HCT116 (cell line): ENCODE measurements around the gene CSTPP1. TPM values are rescaled to one million over a fixed set of nuclear protein-coding genes. Genes with fewer than 3 reads are reported as not detected.

Source experiments
- ATAC-seq: fragments of 200-7000 bp; cut with Tn5 transposase; 2 replicates; pipeline ENCODE4 v1.9.1; 2020; ENCODE audit warnings: mild to moderate bottlenecking, moderate library complexity
- BruUV-seq: library from RNA; stranded (reverse); fragments of 400-500 nt; replicated peaks from 2 replicates; lab custom pipeline; 2021; lab: Mats Ljungman, UMichigan
- CTCF ChIA-PET: fragments of 300-600 bp; sonication (Branson Sonifier 250); formaldehyde crosslinking; loops from one replicate; lab custom pipeline; 2021; ENCODE audit warnings: antibody characterized with exemption; lab: Charles Lee
- POLR2A ChIA-PET: fragments of 300-600, 350-600 bp; sonication (Branson Sonifier 250); formaldehyde crosslinking; loops from one replicate; lab custom pipeline; 2021; ENCODE audit warnings: antibody characterized with exemption; lab: Charles Lee
- RAD21 ChIA-PET, 2 experiments: fragments of 300-600 bp; sonication (Branson Sonifier 250); formaldehyde crosslinking; loops; one replicate each; lab custom pipeline; 2023; ENCODE audit warnings: low total read pairs in 2 of 2; ENCODE audit not compliant: uncharacterized antibody in 2 of 2, unreplicated experiment in 2 of 2, low non-redundant PET in 1 of 2; lab: Charles Lee
- DNase-seq: peaks from one replicate; pipeline ENCODE4 v3.0.0-alpha.2; 2010; ENCODE audit warnings: low read depth, low spot score
- H2AFZ ChIP-seq: fragments of 200-600 bp; shearing (Covaris generic), sonication (generic); 2 replicates; pipeline ENCODE4 v1.6.1; 2017; ENCODE audit warnings: low read depth, mixed run types, mixed read lengths, antibody characterized with exemption, low read length; ENCODE audit not compliant: poor library complexity, severe bottlenecking
- H3K27ac ChIP-seq: 2 replicates; pipeline ENCODE4 v1.5.1; 2012; ENCODE audit warnings: low read depth, low read length
- H3K27me3 ChIP-seq: fragments of 200-600 bp; sonication (generic); 2 replicates; pipeline ENCODE4 v1.6.1; 2016; ENCODE audit warnings: mixed run types, low read length, mixed read lengths; ENCODE audit not compliant: insufficient read depth
- H3K36me3 ChIP-seq, 2 experiments: fragments of 200-500 bp in 1 of 2; fragments of 200-600 bp in 1 of 2; sonication (Bioruptor generic) in 1 of 2; sonication (generic) in 1 of 2; 2 replicates each; pipeline versions ENCODE4 v1.5.1 to v1.6.1; 2014 to 2016; ENCODE audit warnings: low read length in 2 of 2, inconsistent platforms in 1 of 2, mixed read lengths in 1 of 2, mixed run types in 1 of 2; ENCODE audit not compliant: insufficient read depth in 2 of 2, control insufficient read depth in 1 of 2
- H3K4me1 ChIP-seq, 2 experiments: fragments of 200-600 bp in 1 of 2; sonication (generic) in 1 of 2; 2 replicates each; pipeline versions ENCODE4 v1.5.1 to v1.6.1; 2012 to 2017; ENCODE audit warnings: low read length in 2 of 2, inconsistent platforms in 1 of 2, mild to moderate bottlenecking in 1 of 2, mixed read lengths in 1 of 2, mixed run types in 1 of 2, moderate library complexity in 1 of 2; ENCODE audit not compliant: insufficient read depth in 2 of 2, control insufficient read depth in 1 of 2
- H3K4me2 ChIP-seq: fragments of 200-600 bp; sonication (generic); 2 replicates; pipeline ENCODE4 v1.6.1; 2017; ENCODE audit warnings: mixed run types, low read length, mixed read lengths
- H3K4me3 ChIP-seq, 2 experiments: fragments of 200-600 bp in 1 of 2; sonication (generic) in 1 of 2; replicated peaks in 1 of 2; 2 replicates each; pipeline ENCODE4 v1.5.1; 2011 to 2016; ENCODE audit warnings: low read length in 2 of 2, control low read depth in 1 of 2, low read depth in 1 of 2, mild to moderate bottlenecking in 1 of 2, mixed read lengths in 1 of 2, mixed run types in 1 of 2
- H3K79me2 ChIP-seq: fragments of 200-600 bp; sonication (generic); 2 replicates; pipeline ENCODE4 v1.6.1; 2017; ENCODE audit warnings: mild to moderate bottlenecking, mixed run types, low read length, moderate library complexity, mixed read lengths; ENCODE audit not compliant: insufficient read depth
- H3K9ac ChIP-seq: fragments of 200-600 bp; sonication (generic); 2 replicates; pipeline ENCODE4 v1.6.1; 2016; ENCODE audit warnings: low read length, mixed read lengths
- H3K9me2 ChIP-seq: fragments of 200-600 bp; sonication (generic), shearing (Covaris generic); 2 replicates; pipeline ENCODE4 v1.6.1; 2017; ENCODE audit warnings: mixed run types, mild to moderate bottlenecking, moderate library complexity; ENCODE audit not compliant: insufficient read depth
- H3K9me3 ChIP-seq, 2 experiments: fragments of 200-500 bp in 1 of 2; fragments of 200-600 bp in 1 of 2; sonication (Bioruptor generic) in 1 of 2; sonication (generic) in 1 of 2; 2 replicates each; pipeline ENCODE4 v1.6.1; 2014 to 2017; ENCODE audit warnings: low read length in 2 of 2, mixed read lengths in 2 of 2, inconsistent platforms in 1 of 2, low read depth in 1 of 2, mild to moderate bottlenecking in 1 of 2, mixed run types in 1 of 2, moderate library complexity in 1 of 2; ENCODE audit not compliant: control insufficient read depth in 1 of 2, insufficient read depth in 1 of 2
- H4K20me1 ChIP-seq: fragments of 200-600 bp; sonication (generic), shearing (Covaris generic); 2 replicates; pipeline ENCODE4 v1.6.1; 2017; ENCODE audit warnings: mixed run types, mild to moderate bottlenecking, moderate library complexity; ENCODE audit not compliant: insufficient read depth
- CBX3 ChIP-seq: IDR thresholded peaks from 2 replicates; pipeline ENCODE4 v1.6.1; 2012; ENCODE audit warnings: low read depth
- CEBPB ChIP-seq: IDR thresholded peaks from 2 replicates; pipeline ENCODE4 v1.6.1; 2012; ENCODE audit warnings: low read depth
- EZH2 ChIP-seq: fragments of 200-600 bp; sonication (generic); IDR thresholded peaks from 2 replicates; pipeline ENCODE4 v1.6.1; 2017; ENCODE audit warnings: antibody characterized with exemption, mixed run types
- JUND ChIP-seq: IDR thresholded peaks from 2 replicates; pipeline ENCODE4 v1.6.1; 2012
- POLR2A ChIP-seq: IDR thresholded peaks from 2 replicates; pipeline ENCODE4 v1.7.0; 2011; ENCODE audit warnings: borderline replicate concordance; ENCODE audit not compliant: insufficient read depth, insufficient read length; ENCODE audit errors: extremely low read depth
- RAD21 ChIP-seq: IDR thresholded peaks from 2 replicates; pipeline ENCODE4 v1.6.1; 2012; ENCODE audit warnings: low read depth, mild to moderate bottlenecking
- SRF ChIP-seq: IDR thresholded peaks from 2 replicates; pipeline ENCODE4 v1.6.1; 2012; ENCODE audit warnings: low read depth
- TCF7L2 ChIP-seq: IDR thresholded peaks from 2 replicates; pipeline ENCODE4 v1.7.0; 2011; ENCODE audit warnings: borderline replicate concordance, inconsistent platforms; ENCODE audit not compliant: insufficient read depth, insufficient read length; ENCODE audit errors: extremely low read depth
- YY1 ChIP-seq: IDR thresholded peaks from 2 replicates; pipeline ENCODE4 v1.6.1; 2011; ENCODE audit warnings: low read length, low read depth, moderate library complexity, mild to moderate bottlenecking; ENCODE audit not compliant: insufficient replicate concordance; ENCODE audit errors: extremely low read depth
- ZFX ChIP-seq: fragments of 450-650 bp; IDR thresholded peaks from 2 replicates; pipeline ENCODE4 v1.6.1; 2017
- ZNF274 ChIP-seq: fragments of 200-500 bp; sonication (Bioruptor generic); IDR thresholded peaks from 2 replicates; pipeline ENCODE4 v1.6.1; 2014; ENCODE audit warnings: mild to moderate bottlenecking, low read depth, low read length, inconsistent platforms
- intact Hi-C: fragments of 100-400 bp; cut with micrococcal nuclease; formaldehyde crosslinking; loops from 2 replicates; pipeline ENCODE4 v1.10.0; 2022
- total RNA-seq: library from RNA; stranded (reverse); gene quantifications from one replicate; pipeline ENCODE4 v1.2.1, GENCODE V29; 2021; ENCODE audit not compliant: unreplicated experiment
- TF ChIP-seq, protein P1 (sequence below): IDR thresholded peaks from 2 replicates; pipeline ENCODE4 v1.6.1; 2012
- TF ChIP-seq, protein P2 (sequence below), 3 experiments: fragments of 200-600 bp in 1 of 3; sonication (generic) in 1 of 3; IDR thresholded peaks in 2 of 3; conservative IDR thresholded peaks in 1 of 3; 2 replicates each; pipeline ENCODE4 v1.5.1; 2012 to 2017; ENCODE audit warnings: low read depth in 2 of 3, low read length in 2 of 3, antibody characterized with exemption in 1 of 3, borderline replicate concordance in 1 of 3, control low read depth in 1 of 3, mild to moderate bottlenecking in 1 of 3, mixed read lengths in 1 of 3, mixed run types in 1 of 3, moderate library complexity in 1 of 3; ENCODE audit not compliant: insufficient read depth in 1 of 3

Gene CSTPP1
- total RNA-seq, 1 experiment from 2014 or later = 24.7 TPM

DNA sequence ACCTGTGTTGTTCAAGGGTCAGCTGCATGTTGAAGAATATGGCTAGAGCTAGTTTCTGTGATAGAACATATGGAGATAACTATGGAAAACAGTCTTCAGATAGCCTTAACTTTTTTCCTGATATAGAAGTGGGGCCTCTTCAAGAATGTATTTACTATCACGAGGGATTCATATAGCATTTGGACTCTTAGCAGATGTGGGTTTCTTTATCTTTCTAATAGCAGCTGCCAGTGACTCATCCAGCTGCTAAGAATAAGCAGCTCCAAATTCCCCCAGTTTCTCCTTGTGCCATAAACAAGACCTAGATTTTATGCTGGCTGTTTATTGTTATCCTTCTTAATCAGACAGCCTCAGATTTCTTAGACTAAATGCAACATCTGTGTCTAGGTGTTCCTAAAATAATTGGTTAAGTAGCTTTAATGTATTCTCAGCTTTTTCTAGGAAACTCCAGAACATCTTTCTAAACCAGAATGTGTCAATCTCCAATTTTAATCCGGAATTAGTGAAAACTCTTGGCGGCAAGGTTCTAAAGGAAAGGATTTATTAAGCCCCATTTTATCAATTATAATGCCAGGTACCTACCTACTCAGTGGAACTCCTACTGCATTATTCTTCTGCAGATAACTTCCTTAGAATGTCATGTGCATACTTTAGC lies 119.8 kb downstream of the CSTPP1 start (continued):
- TF ChIP-seq TCF7L2 = no peak

DNA sequence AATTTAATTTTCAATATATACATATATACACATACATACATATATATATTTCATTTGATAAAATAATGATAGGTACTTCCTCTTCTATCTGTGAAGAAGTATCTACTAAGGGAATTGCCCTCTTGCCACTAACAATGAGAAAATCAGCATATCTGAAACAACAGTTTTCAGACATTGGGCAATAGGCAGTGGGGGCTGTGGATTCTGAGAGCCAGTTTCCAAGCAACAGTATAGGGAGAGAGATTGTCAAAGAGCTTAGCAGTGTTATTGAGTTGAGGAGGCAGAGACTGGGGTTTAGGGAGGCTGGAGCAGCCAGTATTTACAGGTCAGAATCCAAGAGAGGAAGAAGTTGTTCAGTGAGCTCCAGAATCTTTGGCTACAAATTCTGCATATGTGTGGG lies 120.8 kb downstream of the CSTPP1 start:
- no peak overlapping the region for H3K4me3 ChIP-seq
- no peak for TF ChIP-seq POLR2A
- TF ChIP-seq SRF = no peak
- TF ChIP-seq ZNF274 = no peak
- TF ChIP-seq CEBPB = no peak
- TF ChIP-seq TCF7L2 = no peak
- no peak for TF ChIP-seq ZFX
- no peak for TF ChIP-seq YY1
- TF ChIP-seq, protein P1, sequence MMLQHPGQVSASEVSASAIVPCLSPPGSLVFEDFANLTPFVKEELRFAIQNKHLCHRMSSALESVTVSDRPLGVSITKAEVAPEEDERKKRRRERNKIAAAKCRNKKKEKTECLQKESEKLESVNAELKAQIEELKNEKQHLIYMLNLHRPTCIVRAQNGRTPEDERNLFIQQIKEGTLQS = no peak
- no peak for TF ChIP-seq JUND
- no peak for TF ChIP-seq CBX3
- TF ChIP-seq, protein P2, sequence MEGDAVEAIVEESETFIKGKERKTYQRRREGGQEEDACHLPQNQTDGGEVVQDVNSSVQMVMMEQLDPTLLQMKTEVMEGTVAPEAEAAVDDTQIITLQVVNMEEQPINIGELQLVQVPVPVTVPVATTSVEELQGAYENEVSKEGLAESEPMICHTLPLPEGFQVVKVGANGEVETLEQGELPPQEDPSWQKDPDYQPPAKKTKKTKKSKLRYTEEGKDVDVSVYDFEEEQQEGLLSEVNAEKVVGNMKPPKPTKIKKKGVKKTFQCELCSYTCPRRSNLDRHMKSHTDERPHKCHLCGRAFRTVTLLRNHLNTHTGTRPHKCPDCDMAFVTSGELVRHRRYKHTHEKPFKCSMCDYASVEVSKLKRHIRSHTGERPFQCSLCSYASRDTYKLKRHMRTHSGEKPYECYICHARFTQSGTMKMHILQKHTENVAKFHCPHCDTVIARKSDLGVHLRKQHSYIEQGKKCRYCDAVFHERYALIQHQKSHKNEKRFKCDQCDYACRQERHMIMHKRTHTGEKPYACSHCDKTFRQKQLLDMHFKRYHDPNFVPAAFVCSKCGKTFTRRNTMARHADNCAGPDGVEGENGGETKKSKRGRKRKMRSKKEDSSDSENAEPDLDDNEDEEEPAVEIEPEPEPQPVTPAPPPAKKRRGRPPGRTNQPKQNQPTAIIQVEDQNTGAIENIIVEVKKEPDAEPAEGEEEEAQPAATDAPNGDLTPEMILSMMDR (IDR thresholded peaks at IDR 0.05 in 2 of 3, conservative IDR thresholded peaks at IDR 0.05 in 1 of 3; ENCODE audit: borderline replicate concordance in 1 of 3, insufficient read depth in 1 of 3, low read depth in 2 of 3, low read length in 2 of 3) = no peak
- no peak for TF ChIP-seq EZH2
- no peak for TF ChIP-seq RAD21
- no peaks in the 10 kb centered on the region for H3K36me3 ChIP-seq
- no peak overlapping the region for H3K27ac ChIP-seq
- H3K9ac ChIP-seq = no peak overlapping the region
- intact Hi-C loops = no loop called here
- POLR2A ChIA-PET = no interaction called here
- CTCF ChIA-PET = no interaction called here
- no peak overlapping the region for H3K4me2 ChIP-seq
- no TSS peak for BruUV-seq
- ATAC-seq = no peak
- DNase-seq = no peak
- H3K79me2 ChIP-seq = no peaks in the 10 kb centered on the region
- H3K9me2 ChIP-seq = no peaks in the 10 kb centered on the region
- H4K20me1 ChIP-seq = no peaks in the 10 kb centered on the region
- no peaks in the 10 kb centered on the region for H3K27me3 ChIP-seq
- no peak overlapping the region for H2AFZ ChIP-seq
- no peaks in the 10 kb centered on the region for H3K4me1 ChIP-seq
- no peaks in the 10 kb centered on the region for H3K9me3 ChIP-seq
- RAD21 ChIA-PET = no interaction called here
